GM12891 (cell line): ENCODE data around the gene PALD1.
A peak's percentile ranks its signal among the peaks of the same experiment; 100 is the strongest.

ENCODE experiments used
- PAX5 ChIP-seq: IDR thresholded peaks from 2 replicates; pipeline ENCODE4 v1.6.1; 2011; ENCODE audit warnings: low read length, moderate library complexity, mild to moderate bottlenecking; ENCODE audit not compliant: insufficient read depth, severe bottlenecking
- POLR2A ChIP-seq: IDR thresholded peaks from 2 replicates; pipeline ENCODE4 v1.6.1; 2011; ENCODE audit warnings: low read depth, low read length, control low read depth
- POLR2AphosphoS5 ChIP-seq: IDR thresholded peaks from 2 replicates; pipeline ENCODE4 v1.6.1; 2011; ENCODE audit warnings: low read depth, low read length, control low read depth
- POU2F2 ChIP-seq: IDR thresholded peaks from 2 replicates; pipeline ENCODE4 v1.6.1; 2011; ENCODE audit warnings: low read depth, mild to moderate bottlenecking, control low read depth, low read length, moderate library complexity
- SPI1 ChIP-seq: IDR thresholded peaks from 2 replicates; pipeline ENCODE4 v1.6.1; 2011; ENCODE audit warnings: low read depth, low read length, control low read depth
- TAF1 ChIP-seq: IDR thresholded peaks from 2 replicates; pipeline ENCODE4 v1.6.1; 2011; ENCODE audit warnings: low read depth, low read length, control low read depth

DNA sequence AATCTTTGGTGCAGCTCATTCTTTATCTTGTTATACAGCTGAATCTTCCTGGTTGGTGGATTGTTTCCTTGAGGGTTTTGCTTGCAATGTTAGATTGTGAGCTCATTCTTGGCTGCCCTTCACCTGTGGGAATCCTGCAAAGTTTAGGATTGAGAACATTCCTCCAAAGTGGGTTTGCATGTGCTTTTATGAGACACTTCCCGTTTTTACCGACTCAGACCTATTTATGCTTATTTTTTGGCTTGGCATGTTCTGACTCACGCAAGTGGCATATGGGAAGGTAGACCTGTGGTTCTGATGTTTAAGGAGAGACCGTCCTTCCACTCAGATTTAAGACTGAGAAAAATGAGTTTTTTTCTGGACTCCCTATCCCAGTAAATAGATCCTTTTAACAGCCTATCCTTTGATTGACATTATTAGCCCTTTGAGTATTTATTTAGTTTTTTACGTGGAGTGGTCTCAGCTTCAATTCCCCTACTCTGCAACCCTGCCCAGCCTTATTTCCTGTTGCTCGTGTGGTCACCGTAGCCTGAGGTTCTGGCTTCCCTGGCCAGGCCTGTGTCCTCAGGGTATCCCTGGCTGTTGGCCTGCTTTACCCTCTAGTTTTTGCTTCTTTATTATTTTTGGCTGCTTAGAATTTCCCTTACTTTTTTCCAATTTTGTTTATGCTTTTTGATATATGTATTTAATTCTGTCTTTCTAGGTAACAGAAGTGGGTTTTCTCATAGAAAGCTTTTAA is 137.4 kb downstream of the PALD1 start:
- TF ChIP-seq POLR2A (no peak), POLR2AphosphoS5 (no peak), SPI1 (peak; percentile 69), TAF1 (no peak), PAX5 (no peak), POU2F2 (no peak)
